Measurements from ENCODE around the gene MAT2A. TPM values are rescaled to one million over a fixed set of nuclear protein-coding genes. Genes with fewer than 3 reads are reported as not detected.

The MAT2A gene
- total and polyA plus RNA-seq, 9 of the 15 experiments (the other 6 are each of a cell fraction or from before 2014, with no cell fraction given), result 130 to 1,027 (median 240) TPM

DNA sequence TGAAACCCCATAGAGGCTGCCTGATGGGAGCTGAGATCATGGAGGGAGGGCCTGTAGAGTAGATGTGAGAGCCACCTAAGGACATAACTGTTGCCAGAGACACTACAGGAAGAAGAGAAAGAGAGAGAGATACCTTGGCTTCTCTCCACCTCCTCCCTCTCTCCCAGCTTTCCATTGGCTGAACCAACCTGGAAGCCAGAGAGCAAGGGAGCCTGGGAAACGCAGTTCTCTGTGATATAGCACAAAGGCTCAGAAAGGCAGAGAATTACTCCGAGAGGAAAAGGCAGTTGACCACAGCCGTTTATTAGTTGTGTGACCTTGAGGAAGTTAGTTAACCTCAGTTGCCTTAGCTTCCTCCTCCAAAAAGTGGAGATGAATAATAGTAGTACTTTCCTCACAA lies 37.7 kb upstream of the MAT2A start (continued):
- no peak for TF ChIP-seq ZNF778 (CRISPR knock-in tag; IDR thresholded peaks at IDR 0.05)
- TF ChIP-seq HNRNPK (IDR thresholded peaks at IDR 0.05; ENCODE audit: low read depth, low read length, poor library complexity, severe bottlenecking), result no peak
- TF ChIP-seq, protein P1, sequence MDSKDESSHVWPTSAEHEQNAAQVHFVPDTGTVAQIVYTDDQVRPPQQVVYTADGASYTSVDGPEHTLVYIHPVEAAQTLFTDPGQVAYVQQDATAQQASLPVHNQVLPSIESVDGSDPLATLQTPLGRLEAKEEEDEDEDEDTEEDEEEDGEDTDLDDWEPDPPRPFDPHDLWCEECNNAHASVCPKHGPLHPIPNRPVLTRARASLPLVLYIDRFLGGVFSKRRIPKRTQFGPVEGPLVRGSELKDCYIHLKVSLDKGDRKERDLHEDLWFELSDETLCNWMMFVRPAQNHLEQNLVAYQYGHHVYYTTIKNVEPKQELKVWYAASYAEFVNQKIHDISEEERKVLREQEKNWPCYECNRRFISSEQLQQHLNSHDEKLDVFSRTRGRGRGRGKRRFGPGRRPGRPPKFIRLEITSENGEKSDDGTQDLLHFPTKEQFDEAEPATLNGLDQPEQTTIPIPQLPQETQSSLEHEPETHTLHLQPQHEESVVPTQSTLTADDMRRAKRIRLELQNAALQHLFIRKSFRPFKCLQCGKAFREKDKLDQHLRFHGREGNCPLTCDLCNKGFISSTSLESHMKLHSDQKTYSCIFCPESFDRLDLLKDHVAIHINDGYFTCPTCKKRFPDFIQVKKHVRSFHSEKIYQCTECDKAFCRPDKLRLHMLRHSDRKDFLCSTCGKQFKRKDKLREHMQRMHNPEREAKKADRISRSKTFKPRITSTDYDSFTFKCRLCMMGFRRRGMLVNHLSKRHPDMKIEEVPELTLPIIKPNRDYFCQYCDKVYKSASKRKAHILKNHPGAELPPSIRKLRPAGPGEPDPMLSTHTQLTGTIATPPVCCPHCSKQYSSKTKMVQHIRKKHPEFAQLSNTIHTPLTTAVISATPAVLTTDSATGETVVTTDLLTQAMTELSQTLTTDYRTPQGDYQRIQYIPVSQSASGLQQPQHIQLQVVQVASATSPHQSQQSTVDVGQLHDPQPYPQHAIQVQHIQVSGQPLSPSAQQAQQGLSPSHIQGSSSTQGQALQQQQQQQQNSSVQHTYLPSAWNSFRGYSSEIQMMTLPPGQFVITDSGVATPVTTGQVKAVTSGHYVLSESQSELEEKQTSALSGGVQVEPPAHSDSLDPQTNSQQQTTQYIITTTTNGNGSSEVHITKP (IDR thresholded peaks at IDR 0.05; ENCODE audit: partially characterized antibody), result peak; percentile 8
- TF ChIP-seq, protein P2, sequence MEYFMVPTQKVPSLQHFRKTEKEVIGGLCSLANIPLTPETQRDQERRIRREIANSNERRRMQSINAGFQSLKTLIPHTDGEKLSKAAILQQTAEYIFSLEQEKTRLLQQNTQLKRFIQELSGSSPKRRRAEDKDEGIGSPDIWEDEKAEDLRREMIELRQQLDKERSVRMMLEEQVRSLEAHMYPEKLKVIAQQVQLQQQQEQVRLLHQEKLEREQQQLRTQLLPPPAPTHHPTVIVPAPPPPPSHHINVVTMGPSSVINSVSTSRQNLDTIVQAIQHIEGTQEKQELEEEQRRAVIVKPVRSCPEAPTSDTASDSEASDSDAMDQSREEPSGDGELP (CRISPR knock-in tag; IDR thresholded peaks at IDR 0.05; ENCODE audit: borderline replicate concordance), result no peak
- TF ChIP-seq ZNF197 (CRISPR knock-in tag; IDR thresholded peaks at IDR 0.05; ENCODE audit: low read depth), result no peak
- TF ChIP-seq, protein P3, sequence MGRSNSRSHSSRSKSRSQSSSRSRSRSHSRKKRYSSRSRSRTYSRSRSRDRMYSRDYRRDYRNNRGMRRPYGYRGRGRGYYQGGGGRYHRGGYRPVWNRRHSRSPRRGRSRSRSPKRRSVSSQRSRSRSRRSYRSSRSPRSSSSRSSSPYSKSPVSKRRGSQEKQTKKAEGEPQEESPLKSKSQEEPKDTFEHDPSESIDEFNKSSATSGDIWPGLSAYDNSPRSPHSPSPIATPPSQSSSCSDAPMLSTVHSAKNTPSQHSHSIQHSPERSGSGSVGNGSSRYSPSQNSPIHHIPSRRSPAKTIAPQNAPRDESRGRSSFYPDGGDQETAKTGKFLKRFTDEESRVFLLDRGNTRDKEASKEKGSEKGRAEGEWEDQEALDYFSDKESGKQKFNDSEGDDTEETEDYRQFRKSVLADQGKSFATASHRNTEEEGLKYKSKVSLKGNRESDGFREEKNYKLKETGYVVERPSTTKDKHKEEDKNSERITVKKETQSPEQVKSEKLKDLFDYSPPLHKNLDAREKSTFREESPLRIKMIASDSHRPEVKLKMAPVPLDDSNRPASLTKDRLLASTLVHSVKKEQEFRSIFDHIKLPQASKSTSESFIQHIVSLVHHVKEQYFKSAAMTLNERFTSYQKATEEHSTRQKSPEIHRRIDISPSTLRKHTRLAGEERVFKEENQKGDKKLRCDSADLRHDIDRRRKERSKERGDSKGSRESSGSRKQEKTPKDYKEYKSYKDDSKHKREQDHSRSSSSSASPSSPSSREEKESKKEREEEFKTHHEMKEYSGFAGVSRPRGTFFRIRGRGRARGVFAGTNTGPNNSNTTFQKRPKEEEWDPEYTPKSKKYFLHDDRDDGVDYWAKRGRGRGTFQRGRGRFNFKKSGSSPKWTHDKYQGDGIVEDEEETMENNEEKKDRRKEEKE (IDR thresholded peaks at IDR 0.05; ENCODE audit: borderline replicate concordance in 1 of 2, control insufficient read depth in 1 of 2, low read depth in 2 of 2, low read length in 1 of 2), result no peak
- TF ChIP-seq, protein P4, sequence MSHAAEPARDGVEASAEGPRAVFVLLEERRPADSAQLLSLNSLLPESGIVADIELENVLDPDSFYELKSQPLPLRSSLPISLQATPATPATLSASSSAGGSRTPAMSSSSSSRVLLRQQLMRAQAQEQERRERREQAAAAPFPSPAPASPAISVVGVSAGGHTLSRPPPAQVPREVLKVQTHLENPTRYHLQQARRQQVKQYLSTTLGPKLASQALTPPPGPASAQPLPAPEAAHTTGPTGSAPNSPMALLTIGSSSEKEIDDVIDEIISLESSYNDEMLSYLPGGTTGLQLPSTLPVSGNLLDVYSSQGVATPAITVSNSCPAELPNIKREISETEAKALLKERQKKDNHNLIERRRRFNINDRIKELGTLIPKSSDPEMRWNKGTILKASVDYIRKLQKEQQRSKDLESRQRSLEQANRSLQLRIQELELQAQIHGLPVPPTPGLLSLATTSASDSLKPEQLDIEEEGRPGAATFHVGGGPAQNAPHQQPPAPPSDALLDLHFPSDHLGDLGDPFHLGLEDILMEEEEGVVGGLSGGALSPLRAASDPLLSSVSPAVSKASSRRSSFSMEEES (CRISPR knock-in tag; IDR thresholded peaks at IDR 0.05), result no peak
- TF ChIP-seq ELF1 (tag; IDR thresholded peaks at IDR 0.05), result 0 out of 2 replicates have a peak, but pooled peaks have one; percentile 39
- TF ChIP-seq, protein P5, sequence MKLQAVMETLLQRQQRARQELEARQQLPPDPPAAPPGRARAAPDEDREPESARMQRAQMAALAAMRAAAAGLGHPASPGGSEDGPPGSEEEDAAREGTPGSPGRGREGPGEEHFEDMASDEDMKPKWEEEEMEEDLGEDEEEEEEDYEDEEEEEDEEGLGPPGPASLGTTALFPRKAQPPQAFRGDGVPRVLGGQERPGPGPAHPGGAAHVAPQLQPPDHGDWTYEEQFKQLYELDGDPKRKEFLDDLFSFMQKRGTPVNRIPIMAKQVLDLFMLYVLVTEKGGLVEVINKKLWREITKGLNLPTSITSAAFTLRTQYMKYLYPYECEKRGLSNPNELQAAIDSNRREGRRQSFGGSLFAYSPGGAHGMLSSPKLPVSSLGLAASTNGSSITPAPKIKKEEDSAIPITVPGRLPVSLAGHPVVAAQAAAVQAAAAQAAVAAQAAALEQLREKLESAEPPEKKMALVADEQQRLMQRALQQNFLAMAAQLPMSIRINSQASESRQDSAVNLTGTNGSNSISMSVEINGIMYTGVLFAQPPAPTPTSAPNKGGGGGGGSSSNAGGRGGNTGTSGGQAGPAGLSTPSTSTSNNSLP (IDR thresholded peaks at IDR 0.05; ENCODE audit: borderline replicate concordance, low read depth, low read length), result no peak
- TF ChIP-seq HDGF (IDR thresholded peaks at IDR 0.05), result no peak
- no peak for TF ChIP-seq SETDB1 (IDR thresholded peaks at IDR 0.05; ENCODE audit: low read length)
- no peak for TF ChIP-seq NR4A1 (CRISPR knock-in tag; IDR thresholded peaks at IDR 0.05)
- no peak for TF ChIP-seq NR4A1 (tag; IDR thresholded peaks at IDR 0.05)
- TF ChIP-seq, protein P6, sequence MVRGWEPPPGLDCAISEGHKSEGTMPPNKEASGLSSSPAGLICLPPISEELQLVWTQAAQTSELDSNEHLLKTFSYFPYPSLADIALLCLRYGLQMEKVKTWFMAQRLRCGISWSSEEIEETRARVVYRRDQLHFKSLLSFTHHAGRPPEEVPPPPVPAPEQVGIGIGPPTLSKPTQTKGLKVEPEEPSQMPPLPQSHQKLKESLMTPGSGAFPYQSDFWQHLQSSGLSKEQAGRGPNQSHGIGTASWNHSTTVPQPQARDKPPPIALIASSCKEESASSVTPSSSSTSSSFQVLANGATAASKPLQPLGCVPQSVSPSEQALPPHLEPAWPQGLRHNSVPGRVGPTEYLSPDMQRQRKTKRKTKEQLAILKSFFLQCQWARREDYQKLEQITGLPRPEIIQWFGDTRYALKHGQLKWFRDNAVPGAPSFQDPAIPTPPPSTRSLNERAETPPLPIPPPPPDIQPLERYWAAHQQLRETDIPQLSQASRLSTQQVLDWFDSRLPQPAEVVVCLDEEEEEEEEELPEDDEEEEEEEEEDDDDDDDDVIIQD (CRISPR knock-in tag; IDR thresholded peaks at IDR 0.05), result peak; percentile 73; the same call in 1 of the 2 replicates
- no peak for TF ChIP-seq SIN3B (IDR thresholded peaks at IDR 0.05; ENCODE audit: low read depth)

Data from K562 (cell line).